ENCODE data around the gene OR10H2.
"Not testable (repeated sequence)": the region's sequence is repeated elsewhere in the genome, so short reads cannot be mapped to it uniquely, and the experiment has no call there.

OR10H2 gene

GRCh38 chr19:15769586-15769985, 41.8 kb downstream of the OR10H2 start:
- DNase-seq (ENCODE audit: low read depth): no peak

- not testable (repeated sequence) for DNase-seq (ENCODE audit: low read depth)
Observed at GRCh38 chr19:15774159-15774558, 46.3 kb downstream of the OR10H2 start.

GRCh38 chr19:15775249-15775648, 47.4 kb downstream of the OR10H2 start:
- DNase-seq (ENCODE audit: low read depth): no peak

GRCh38 chr19:15776264-15776663, 48.4 kb downstream of the OR10H2 start:
- no peak for DNase-seq (ENCODE audit: low read depth)

- DNase-seq (ENCODE audit: low read depth): no peak
Observed at GRCh38 chr19:15776991-15777970, 49.5 kb downstream of the OR10H2 start.

Measured in stimulated activated CD8-positive, alpha-beta memory T cell treated with anti-CD3 and anti-CD28 coated beads, Interleukin-12 subunit alpha, Interleukin-12 subunit beta, amount 100 ng/mL, for 1 hour (primary cell).